ENCODE results near the gene BMP8B.
"Not testable (repeated sequence)": the region's sequence is repeated elsewhere in the genome, so short reads cannot be mapped to it uniquely, and the experiment has no call there.

BMP8B gene

GRCh38 chr1:39808784-39809517 is 20.3 kb upstream of the BMP8B start:
- DNase-seq = no peak

- DNase-seq = no peak
Observed at GRCh38 chr1:39805385-39805784, 16.7 kb upstream of the BMP8B start.

GRCh38 chr1:39802496-39803260 is 14.0 kb upstream of the BMP8B start:
- DNase-seq = no peak

- no peak for DNase-seq
Observed at GRCh38 chr1:39800471-39800835, 11.8 kb upstream of the BMP8B start.

GRCh38 chr1:39799770-39800470 is 11.3 kb upstream of the BMP8B start:
- DNase-seq = no peak

GRCh38 chr1:39798859-39799769 is 10.4 kb upstream of the BMP8B start:
- not testable (repeated sequence) for DNase-seq

- no peak for DNase-seq
Observed at GRCh38 chr1:39795651-39796050, 7.0 kb upstream of the BMP8B start.

- no peak for DNase-seq
Observed at GRCh38 chr1:39791838-39792237, 3.2 kb upstream of the BMP8B start.

- DNase-seq = peak; percentile 15
Observed at GRCh38 chr1:39789571-39790110, 976 bp upstream of the BMP8B start.

- no peak for DNase-seq
Observed at GRCh38 chr1:39788426-39788757, 273 bp downstream of the BMP8B start.

- DNase-seq = not testable (repeated sequence)
Observed at GRCh38 chr1:39787964-39788363, 701 bp downstream of the BMP8B start.

- DNase-seq = no peak
Observed at GRCh38 chr1:39787468-39787867, 1.2 kb downstream of the BMP8B start.

- not testable (repeated sequence) for DNase-seq
Observed at GRCh38 chr1:39787108-39787375, 1.6 kb downstream of the BMP8B start.

- DNase-seq = not testable (repeated sequence)
Observed at GRCh38 chr1:39786303-39787107, 2.2 kb downstream of the BMP8B start.

- DNase-seq = not testable (repeated sequence)
Observed at GRCh38 chr1:39782685-39783084, 6.0 kb downstream of the BMP8B start.

- DNase-seq = no peak
Observed at GRCh38 chr1:39782103-39782502, 6.6 kb downstream of the BMP8B start.

- no peak for DNase-seq
Observed at GRCh38 chr1:39781349-39781715, 7.3 kb downstream of the BMP8B start.

GRCh38 chr1:39779821-39780220 is 8.8 kb downstream of the BMP8B start:
- DNase-seq = no peak

GRCh38 chr1:39779137-39779536 is 9.5 kb downstream of the BMP8B start:
- DNase-seq = no peak

- not testable (repeated sequence) for DNase-seq
Observed at GRCh38 chr1:39778463-39779099, 10.1 kb downstream of the BMP8B start.

GRCh38 chr1:39777896-39778295 is 10.8 kb downstream of the BMP8B start:
- DNase-seq = not testable (repeated sequence)

All from NCI-H2227 treated with DMSO at 0.1 percent for 48 hours (cell line).